Loucy (cell line): ENCODE measurements around the gene UBR4.

Source experiments
- H2AFZ ChIP-seq: fragments of 200-600 bp; sonication (generic); 2 replicates; pipeline ENCODE4 v1.6.0; 2016; ENCODE audit warnings: antibody characterized with exemption, mild to moderate bottlenecking, low read length, moderate library complexity
- H3F3A ChIP-seq: fragments of 200-600 bp; 2 replicates; pipeline ENCODE4 v1.6.0; 2016; ENCODE audit warnings: antibody characterized with exemption, low read depth, mild to moderate bottlenecking
- H3K27me3 ChIP-seq: fragments of 200-600 bp; sonication (generic); 2 replicates; pipeline ENCODE4 v1.6.1; 2014; ENCODE audit warnings: low read length, mild to moderate bottlenecking; ENCODE audit not compliant: insufficient read depth, poor library complexity, severe bottlenecking
- H3K36me3 ChIP-seq: fragments of 200-600 bp; sonication (generic); 2 replicates; pipeline ENCODE4 v1.6.1; 2016; ENCODE audit warnings: low read length; ENCODE audit not compliant: insufficient read depth
- H3K4me1 ChIP-seq: fragments of 200-600 bp; sonication (generic); 2 replicates; pipeline ENCODE4 v1.5.1; 2014; ENCODE audit warnings: low read length, mild to moderate bottlenecking; ENCODE audit not compliant: insufficient read depth, poor library complexity, severe bottlenecking
- H3K4me2 ChIP-seq: fragments of 200-600 bp; sonication (generic); 2 replicates; pipeline ENCODE4 v1.6.0; 2014; ENCODE audit warnings: antibody characterized with exemption, low read length, low read depth, mild to moderate bottlenecking; ENCODE audit not compliant: poor library complexity, severe bottlenecking
- H3K4me3 ChIP-seq: fragments of 200-600 bp; sonication (generic); 2 replicates; pipeline ENCODE4 v1.5.1; 2014; ENCODE audit warnings: low read length, mild to moderate bottlenecking, mixed read lengths; ENCODE audit not compliant: poor library complexity, severe bottlenecking
- H3K79me2 ChIP-seq: fragments of 200-600 bp; sonication (generic); 2 replicates; pipeline ENCODE4 v1.6.1; 2014; ENCODE audit warnings: low read length; ENCODE audit not compliant: insufficient read depth
- H3K9ac ChIP-seq: fragments of 200-600 bp; sonication (generic); 2 replicates; pipeline ENCODE4 v1.6.0; 2014; ENCODE audit warnings: mild to moderate bottlenecking, low read depth, low read length, moderate library complexity; ENCODE audit not compliant: poor library complexity, severe bottlenecking
- H3K9me2 ChIP-seq: fragments of 200-600 bp; sonication (generic); replicated peaks from 2 replicates; pipeline ENCODE4 v1.6.1; 2016; ENCODE audit warnings: low read depth, low read length, mixed read lengths
- H3K9me3 ChIP-seq: fragments of 200-600 bp; sonication (generic); 2 replicates; pipeline ENCODE4 v1.6.1; 2014; ENCODE audit warnings: mild to moderate bottlenecking, antibody characterized with exemption, low read length, low read depth; ENCODE audit not compliant: insufficient read depth
- H4K20me1 ChIP-seq: fragments of 200-600 bp; sonication (generic); 2 replicates; pipeline ENCODE4 v1.6.0; 2014; ENCODE audit warnings: antibody characterized with exemption, low read length, mild to moderate bottlenecking; ENCODE audit not compliant: insufficient read depth, poor library complexity, severe bottlenecking
- CTCF ChIP-seq: fragments of 200-600 bp; sonication (generic); conservative IDR thresholded peaks from 2 replicates; pipeline ENCODE4 v1.5.1; 2014; ENCODE audit warnings: mild to moderate bottlenecking, antibody characterized with exemption, low read length
- EZH2phosphoT487 ChIP-seq: fragments of 200-600 bp; IDR thresholded peaks from 2 replicates; pipeline ENCODE4 v1.6.1; 2018; ENCODE audit warnings: antibody characterized with exemption, mild to moderate bottlenecking, moderate library complexity, borderline replicate concordance

UBR4 gene

GRCh38 chr1:19213580-19213979, 3.5 kb upstream of the UBR4 start:
- Histone ChIP-seq H3F3A (no peaks in the 10 kb centered on the region), H3K79me2 (peaks cover 75% of the 10 kb centered on the region), H4K20me1 (peaks cover 28% of the 10 kb centered on the region), H3K36me3 (peaks cover 18% of the 10 kb centered on the region; the same call in 1 of the 2 replicates), H3K9ac (peak overlapping the region; percentile 13), H3K4me1 (peaks cover 56% of the 10 kb centered on the region), H3K9me2 (no peaks in the 10 kb centered on the region), H2AFZ (no peak overlapping the region), H3K27me3 (no peaks in the 10 kb centered on the region), H3K4me3 (peak overlapping the region; percentile 93), H3K9me3 (no peaks in the 10 kb centered on the region), H3K4me2 (peak overlapping the region; percentile 86)
- TF ChIP-seq EZH2phosphoT487 = no peak
- no peak for TF ChIP-seq CTCF

- H3K9ac ChIP-seq = peak overlapping the region; percentile 96
- peaks cover 6% of the 10 kb centered on the region; the same call in 1 of the 2 replicates for H3K36me3 ChIP-seq
- H3K4me1 ChIP-seq = peaks cover 60% of the 10 kb centered on the region
These were observed 2.1 kb upstream of the UBR4 start for GRCh38 chr1:19212167-19212566.

GRCh38 chr1:19210772-19211549, 895 bp upstream of the UBR4 start:
- H3F3A ChIP-seq = no peaks in the 10 kb centered on the region
- H3K79me2 ChIP-seq = peaks cover 94% of the 10 kb centered on the region
- peaks cover 71% of the 10 kb centered on the region for H3K4me1 ChIP-seq
- peak overlapping the region; percentile 93 for H3K4me3 ChIP-seq
- no peaks in the 10 kb centered on the region for H3K9me3 ChIP-seq
- H4K20me1 ChIP-seq = peaks cover 50% of the 10 kb centered on the region
- H3K9ac ChIP-seq = peak overlapping the region; percentile 96
- no peaks in the 10 kb centered on the region; the same call in 1 of the 2 replicates for H3K36me3 ChIP-seq
- no peaks in the 10 kb centered on the region for H3K9me2 ChIP-seq
- peak overlapping the region; percentile 73 for H2AFZ ChIP-seq
- peak overlapping the region; percentile 86 for H3K4me2 ChIP-seq
- no peaks in the 10 kb centered on the region for H3K27me3 ChIP-seq
- TF ChIP-seq CTCF (no peak), EZH2phosphoT487 (no peak)

More at GRCh38 chr1:19212167-19212566, 2.1 kb upstream of the UBR4 start:
- Histone ChIP-seq H3K9me3 (no peaks in the 10 kb centered on the region), H2AFZ (no peak overlapping the region), H3K27me3 (no peaks in the 10 kb centered on the region), H3K4me3 (peak overlapping the region; percentile 93), H4K20me1 (peaks cover 40% of the 10 kb centered on the region), H3K4me2 (peak overlapping the region; percentile 86), H3K79me2 (peaks cover 89% of the 10 kb centered on the region), H3K9me2 (no peaks in the 10 kb centered on the region), H3F3A (no peaks in the 10 kb centered on the region)
- TF ChIP-seq EZH2phosphoT487 (no peak), CTCF (no peak)
